ENCODE data around the gene PYROXD2.

DNA sequence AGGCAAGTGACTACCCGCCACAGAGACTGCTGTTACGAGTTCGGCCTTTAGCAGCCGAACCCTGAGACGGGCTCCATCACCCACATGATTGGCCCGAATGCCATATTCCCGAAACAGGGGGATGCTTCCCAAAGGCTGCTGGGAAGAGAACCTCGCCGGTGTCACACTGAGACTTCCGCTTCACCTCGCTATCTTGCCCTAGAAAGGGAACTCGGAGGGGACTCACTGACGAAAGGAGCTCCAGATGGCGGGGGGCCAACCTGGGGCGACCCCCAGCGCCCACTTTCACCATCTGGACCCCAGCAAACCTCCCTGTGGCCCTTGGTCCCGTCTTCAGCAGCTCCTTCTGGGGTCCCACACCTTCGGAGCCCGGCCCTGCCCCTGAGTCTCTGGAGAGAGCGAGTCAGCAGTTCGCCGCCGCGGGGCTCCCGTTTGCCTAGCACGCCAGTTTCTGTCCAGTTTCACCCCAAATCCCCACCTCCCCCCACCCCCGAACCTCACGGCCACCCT is 31.2 kb upstream of the PYROXD2 start:
- TF ChIP-seq, protein P1, sequence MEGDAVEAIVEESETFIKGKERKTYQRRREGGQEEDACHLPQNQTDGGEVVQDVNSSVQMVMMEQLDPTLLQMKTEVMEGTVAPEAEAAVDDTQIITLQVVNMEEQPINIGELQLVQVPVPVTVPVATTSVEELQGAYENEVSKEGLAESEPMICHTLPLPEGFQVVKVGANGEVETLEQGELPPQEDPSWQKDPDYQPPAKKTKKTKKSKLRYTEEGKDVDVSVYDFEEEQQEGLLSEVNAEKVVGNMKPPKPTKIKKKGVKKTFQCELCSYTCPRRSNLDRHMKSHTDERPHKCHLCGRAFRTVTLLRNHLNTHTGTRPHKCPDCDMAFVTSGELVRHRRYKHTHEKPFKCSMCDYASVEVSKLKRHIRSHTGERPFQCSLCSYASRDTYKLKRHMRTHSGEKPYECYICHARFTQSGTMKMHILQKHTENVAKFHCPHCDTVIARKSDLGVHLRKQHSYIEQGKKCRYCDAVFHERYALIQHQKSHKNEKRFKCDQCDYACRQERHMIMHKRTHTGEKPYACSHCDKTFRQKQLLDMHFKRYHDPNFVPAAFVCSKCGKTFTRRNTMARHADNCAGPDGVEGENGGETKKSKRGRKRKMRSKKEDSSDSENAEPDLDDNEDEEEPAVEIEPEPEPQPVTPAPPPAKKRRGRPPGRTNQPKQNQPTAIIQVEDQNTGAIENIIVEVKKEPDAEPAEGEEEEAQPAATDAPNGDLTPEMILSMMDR (conservative IDR thresholded peaks at IDR 0.05; ENCODE audit: low read depth in 2 of 2), result no peak
- peak; percentile 4; the same call in 1 of the 2 replicates for TF ChIP-seq POLR2AphosphoS5 (IDR thresholded peaks at IDR 0.05; ENCODE audit: low read depth)
- no peak for TF ChIP-seq EZH2phosphoT487 (IDR thresholded peaks at IDR 0.05; ENCODE audit: unreplicated experiment)
- no peak for TF ChIP-seq NANOG (IDR thresholded peaks at IDR 0.05; ENCODE audit: borderline replicate concordance)
- TF ChIP-seq ZNF331 (CRISPR knock-in tag; IDR thresholded peaks at IDR 0.05; ENCODE audit: low read depth), result no peak
- TF ChIP-seq EZH2 (IDR thresholded peaks at IDR 0.05; ENCODE audit: low read depth, unreplicated experiment), result no peak
